Inflammatory macrophage (primary cell): ENCODE measurements around the gene METTL22.

ENCODE experiments used
- DNase-seq, 2 donors: peaks; one replicate each; pipeline ENCODE4 v3.0.0-alpha.2; 2020 to 2022

METTL22 gene

DNA sequence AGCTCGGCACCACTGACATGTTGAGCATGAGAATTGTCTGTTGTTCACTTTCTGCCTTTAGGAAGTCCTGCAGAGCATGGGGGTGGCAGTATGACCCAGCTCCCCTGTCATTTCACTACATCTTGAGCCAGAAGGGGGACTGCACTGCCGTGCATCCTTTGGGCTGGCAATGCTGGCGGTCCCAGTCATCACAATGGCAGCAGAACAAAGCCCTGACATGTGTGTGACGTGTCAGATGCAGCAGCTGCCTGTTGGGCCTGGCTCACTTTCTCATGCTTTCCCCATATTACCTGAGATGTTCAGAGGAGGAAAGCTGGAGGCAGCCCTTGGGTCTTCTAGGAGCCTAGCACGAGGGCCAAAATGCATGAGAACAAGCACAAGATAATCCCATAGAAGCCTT is 46.6 kb downstream of the METTL22 start:
- no peak for DNase-seq

DNA sequence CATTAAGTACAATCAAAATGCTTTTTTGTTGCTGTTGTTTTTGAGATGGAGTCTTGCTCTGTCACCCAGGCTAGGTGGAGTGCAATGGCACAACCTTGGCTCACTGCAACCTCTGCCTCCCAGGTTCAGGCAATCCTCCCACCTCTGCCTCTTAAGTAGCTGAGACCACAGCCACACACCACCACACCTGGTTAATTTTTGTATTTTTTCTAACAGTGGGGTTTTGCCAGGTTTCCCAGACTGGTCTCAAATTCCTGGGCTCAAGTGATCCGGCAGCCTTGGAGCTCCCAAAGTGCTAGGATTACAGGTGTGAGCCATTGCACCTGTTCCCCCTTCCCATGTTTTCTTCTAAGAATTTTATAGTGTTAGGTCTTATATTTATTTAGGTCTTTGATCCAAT is 48.0 kb downstream of the METTL22 start:
- DNase-seq: no peak

- DNase-seq: no peak
These were observed 48.6 kb downstream of the METTL22 start for GRCh38 chr16:8670014-8670560.

- DNase-seq: no peak
These were observed 52.3 kb downstream of the METTL22 start for GRCh38 chr16:8673611-8674412.

DNA sequence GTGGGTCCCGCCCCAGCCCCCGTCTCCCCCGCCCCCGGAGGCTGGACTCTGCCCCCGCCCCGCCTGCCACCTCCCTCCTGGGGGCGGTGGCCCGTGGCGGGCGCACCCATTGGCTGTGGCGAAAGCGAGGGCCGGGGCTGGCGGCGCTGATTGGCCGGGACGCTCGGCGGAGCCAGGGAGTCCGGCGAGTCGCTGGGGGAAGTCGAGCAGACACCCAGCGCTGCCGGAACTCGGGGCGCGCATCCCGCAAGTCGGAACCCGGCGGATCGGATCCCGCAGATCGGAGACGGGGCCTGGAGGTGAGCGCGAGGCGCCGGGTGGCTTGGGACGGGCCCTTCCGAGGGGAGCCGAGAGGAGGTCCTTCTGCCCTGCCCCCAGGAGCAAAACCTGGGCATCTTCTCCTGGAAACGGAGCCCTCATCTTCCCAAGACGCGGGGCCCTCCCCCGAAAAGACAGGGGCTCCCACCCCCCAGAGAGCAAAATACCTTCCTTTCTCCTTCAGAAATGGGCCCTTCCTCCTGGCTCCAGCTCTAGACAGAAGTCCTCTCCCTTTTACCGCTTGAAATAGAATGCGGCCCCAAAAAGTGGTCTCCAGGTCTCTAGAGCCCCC is 53.0 kb downstream of the METTL22 start, which contains the start of gene ABAT:
Gene ABAT, plus strand, starts transcription at position 205 of the 610 bp plus-strand sequence. CDS start 61,123 bp downstream, outside the sequence.
- DNase-seq: peak; percentile 85 to 86

- no peak for DNase-seq
These were observed 54.0 kb downstream of the METTL22 start for GRCh38 chr16:8675183-8676159.

DNA sequence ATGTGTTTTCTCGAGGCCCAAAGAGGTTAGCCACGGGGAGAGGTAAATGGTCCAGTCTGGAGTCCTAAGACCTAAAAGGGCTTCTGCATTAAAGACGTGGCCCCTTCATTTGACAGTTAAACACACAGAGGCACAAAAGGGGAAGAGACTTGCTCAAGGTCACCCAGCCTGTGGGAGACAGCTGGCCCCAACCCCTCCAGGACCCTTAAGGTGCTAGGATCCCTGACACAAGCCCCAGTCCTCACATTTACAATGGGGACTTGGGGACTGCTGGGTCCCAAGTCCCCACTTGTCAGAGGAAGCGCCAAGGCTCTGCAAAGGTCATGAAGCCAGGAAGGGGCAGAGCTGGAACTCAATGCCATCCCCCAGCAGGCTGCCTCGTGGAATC is 54.7 kb downstream of the METTL22 start:
- no peak for DNase-seq

- no peak for DNase-seq
These were observed 55.4 kb downstream of the METTL22 start for GRCh38 chr16:8676737-8677375.

DNA sequence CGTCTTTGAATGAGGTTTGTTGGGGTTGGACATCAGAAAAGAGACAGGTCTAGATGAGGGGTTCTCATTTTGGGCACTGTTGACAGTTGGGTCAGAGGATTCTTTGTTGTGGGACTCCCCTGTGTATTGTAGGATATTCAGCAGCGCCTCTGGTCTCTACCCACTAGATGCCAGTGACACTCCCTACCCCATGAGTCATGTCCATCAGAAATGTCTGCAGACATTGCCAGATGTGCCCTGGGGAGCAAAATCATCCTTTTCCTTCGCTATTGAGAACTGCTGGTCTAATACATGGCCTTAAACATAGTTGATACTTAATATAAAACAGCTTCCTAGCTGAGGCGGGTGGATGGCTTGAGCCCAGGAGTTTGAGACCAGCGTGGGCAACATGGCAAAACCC is 56.0 kb downstream of the METTL22 start:
- DNase-seq: no peak

GRCh38 chr16:8678068-8678927 is 56.8 kb downstream of the METTL22 start:
- DNase-seq: no peak

GRCh38 chr16:8679151-8679550 is 57.7 kb downstream of the METTL22 start:
- no peak for DNase-seq

- DNase-seq: no peak
These were observed 61.2 kb downstream of the METTL22 start for GRCh38 chr16:8682551-8683259.

GRCh38 chr16:8683640-8684039 is 62.1 kb downstream of the METTL22 start:
- no peak for DNase-seq

- DNase-seq: no peak
These were observed 64.1 kb downstream of the METTL22 start for GRCh38 chr16:8685617-8686016.

DNA sequence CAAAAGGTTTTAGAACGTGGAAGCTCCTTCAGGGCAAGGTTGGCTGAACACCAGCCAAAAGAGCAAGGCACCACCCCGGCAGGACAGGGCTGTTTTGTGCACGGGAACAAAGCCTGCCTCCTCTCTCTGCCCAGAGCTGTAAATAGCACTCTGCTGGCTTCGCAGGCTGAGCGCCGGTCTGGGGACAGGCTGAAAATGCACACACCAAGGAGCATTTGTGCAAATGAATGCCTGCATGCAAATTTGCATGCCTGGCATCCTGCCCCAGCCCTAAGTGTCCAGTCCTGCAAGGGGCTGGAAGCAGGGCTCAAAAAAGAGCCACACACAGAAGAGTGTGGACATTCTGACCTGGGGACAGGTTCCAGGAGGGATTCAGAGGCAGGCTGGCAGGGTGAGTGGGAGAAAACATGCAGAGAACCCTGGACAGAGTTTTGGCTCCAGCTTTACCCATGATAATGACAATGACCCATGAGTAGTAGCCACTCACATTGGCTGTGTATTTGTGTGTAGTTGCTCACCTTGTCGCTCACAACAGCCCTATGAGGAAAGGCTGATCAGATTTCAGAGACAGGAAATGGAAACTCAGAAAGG is 64.6 kb downstream of the METTL22 start:
- DNase-seq: no peak

DNA sequence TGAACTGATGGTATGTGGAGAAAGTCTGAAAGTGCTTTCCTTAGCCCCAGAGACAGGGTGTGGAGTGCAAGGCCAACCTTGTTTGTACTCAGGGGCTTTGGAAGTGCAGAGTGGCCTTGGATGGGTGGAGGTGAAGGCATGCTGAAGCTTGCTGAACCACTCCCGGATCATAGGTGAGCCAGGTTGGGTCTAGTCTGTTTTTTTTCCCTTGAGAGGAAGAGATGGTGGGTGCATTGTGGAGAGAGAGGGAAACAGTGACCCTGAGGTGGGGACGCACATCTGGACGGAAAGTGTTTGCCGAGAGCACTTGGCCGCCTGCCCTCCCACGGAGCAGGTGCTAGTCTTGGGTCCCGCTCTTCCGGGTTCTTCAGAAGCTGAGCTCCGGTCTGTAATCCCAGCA is 65.4 kb downstream of the METTL22 start:
- no peak for DNase-seq

DNA sequence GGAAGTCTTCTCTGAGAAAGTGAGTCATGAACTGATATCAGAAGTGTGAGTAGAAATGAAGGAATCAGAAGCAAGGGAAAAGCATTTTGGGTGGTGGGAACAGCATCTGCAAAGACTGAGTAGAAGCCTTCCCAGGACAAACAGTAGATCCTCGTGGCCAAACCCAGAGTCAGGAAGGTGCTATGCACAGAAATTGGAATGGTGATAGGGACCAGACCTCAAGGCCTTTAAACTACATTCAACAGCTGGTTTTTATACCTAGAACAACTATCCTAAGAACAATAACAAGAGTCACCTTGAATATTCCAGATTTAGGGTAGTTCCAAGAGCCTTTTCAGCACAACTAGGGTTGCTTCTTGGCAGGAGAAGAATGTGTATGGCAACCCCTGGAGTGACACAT is 68.2 kb downstream of the METTL22 start:
- no peak for DNase-seq

DNA sequence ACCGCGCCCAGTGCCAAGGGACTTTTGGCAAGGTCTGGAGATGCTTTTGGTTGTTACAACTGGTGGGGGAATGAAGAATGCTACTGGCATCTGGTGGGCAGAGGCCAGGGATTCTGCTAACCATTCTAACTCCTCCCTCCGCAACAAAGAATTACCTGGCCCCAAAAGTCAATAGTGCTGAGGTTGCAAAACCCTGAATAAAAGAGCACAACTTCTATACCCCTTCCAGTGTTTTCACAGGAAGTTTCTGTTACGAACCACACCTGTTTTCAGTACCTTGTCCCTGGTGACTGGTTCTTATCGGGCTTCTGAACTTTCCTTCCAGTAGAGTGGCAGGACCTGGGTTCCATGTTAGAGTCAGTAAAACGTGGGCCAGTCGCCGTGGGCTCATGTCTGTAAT is 70.2 kb downstream of the METTL22 start:
- no peak for DNase-seq

DNA sequence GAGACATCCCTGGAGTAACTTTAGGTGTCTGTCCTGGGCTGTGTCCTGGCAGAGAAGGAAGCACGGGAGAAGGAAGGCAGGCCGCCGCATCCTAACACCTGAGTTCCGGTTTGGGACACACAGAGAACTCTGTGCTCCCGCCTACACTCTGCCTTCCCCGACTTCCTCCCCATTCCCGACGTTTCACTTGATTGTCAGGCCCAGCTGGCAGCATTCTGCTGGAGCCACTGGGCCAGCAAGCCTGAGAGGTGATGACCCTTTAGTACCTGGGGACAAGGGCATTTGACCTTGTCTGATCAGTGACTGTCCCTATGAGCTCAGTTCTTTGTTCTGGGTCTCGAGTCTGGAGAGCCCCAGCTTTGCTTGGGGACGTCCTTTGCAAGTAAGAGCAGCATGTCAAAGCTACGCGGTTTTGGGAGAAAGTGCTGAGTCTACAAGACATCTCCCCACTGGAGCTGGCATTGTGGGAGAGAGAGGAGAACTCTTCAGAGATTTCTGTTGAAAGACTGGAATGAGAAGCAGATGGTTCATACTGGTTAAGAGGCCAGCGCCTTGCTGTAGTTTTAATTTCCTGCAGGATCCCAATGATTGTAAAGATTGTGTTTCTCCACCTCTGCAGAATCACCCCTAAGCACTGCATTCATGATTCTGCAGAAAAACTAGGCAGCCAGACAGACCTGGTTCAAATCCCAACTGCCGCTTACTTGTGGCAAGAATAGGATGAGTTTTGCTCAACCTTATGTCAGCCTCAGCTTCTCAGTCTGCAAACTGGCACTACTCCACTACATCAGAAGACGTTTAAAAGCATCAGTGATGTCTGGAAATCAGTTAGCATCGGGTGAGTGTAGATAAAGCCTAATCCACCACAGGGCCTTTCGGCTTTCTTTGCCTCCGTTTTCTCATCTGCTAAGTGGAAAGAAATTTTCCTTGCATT is 73.6 kb downstream of the METTL22 start:
- DNase-seq: no peak
